ENCODE measurements around the gene CAMK2D.

DNA sequence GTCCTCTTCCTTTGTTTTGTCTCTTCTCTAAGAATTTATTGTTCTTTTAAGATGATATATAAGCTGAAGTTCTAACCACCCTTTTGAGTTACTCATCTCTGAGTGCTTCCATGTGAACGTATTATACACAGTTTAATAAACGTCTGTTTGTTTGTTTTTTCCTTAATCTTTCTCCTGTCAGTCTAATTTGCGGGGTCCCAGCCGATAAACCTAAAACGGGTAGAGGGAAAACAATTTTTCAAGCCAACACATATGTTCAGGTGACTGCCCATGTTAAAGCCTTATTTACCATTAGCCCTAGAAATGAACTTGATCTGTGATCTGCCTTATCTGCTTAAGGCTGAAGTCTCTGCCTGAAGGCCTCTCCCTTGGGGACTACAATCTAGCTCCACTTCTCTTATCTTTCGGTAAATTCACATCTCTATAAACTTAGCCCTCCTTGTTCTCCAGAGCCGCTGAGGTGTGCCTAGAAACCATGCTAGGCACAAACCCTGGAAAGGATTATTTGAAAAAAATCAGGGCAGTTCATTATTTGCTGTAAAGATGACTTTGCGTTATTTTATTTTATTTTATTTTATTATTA, 158.8 kb downstream of the CAMK2D start:
- TF ChIP-seq, protein P1, sequence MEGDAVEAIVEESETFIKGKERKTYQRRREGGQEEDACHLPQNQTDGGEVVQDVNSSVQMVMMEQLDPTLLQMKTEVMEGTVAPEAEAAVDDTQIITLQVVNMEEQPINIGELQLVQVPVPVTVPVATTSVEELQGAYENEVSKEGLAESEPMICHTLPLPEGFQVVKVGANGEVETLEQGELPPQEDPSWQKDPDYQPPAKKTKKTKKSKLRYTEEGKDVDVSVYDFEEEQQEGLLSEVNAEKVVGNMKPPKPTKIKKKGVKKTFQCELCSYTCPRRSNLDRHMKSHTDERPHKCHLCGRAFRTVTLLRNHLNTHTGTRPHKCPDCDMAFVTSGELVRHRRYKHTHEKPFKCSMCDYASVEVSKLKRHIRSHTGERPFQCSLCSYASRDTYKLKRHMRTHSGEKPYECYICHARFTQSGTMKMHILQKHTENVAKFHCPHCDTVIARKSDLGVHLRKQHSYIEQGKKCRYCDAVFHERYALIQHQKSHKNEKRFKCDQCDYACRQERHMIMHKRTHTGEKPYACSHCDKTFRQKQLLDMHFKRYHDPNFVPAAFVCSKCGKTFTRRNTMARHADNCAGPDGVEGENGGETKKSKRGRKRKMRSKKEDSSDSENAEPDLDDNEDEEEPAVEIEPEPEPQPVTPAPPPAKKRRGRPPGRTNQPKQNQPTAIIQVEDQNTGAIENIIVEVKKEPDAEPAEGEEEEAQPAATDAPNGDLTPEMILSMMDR (IDR thresholded peaks at IDR 0.05), result no peak
- no peak for TF ChIP-seq POLR2A (IDR thresholded peaks at IDR 0.05)
